ENCODE measurements around the gene ARID3C.

Gene ARID3C

GRCh38 chr9:34592895-34593601 lies 35.8 kb downstream of the ARID3C start:
- no peak for FAIRE-seq

GRCh38 chr9:34591917-34592866 lies 36.7 kb downstream of the ARID3C start:
- FAIRE-seq, result no peak

GRCh38 chr9:34591248-34591916 lies 37.5 kb downstream of the ARID3C start:
- FAIRE-seq, result no peak

- no peak for FAIRE-seq
These were observed 38.3 kb downstream of the ARID3C start for GRCh38 chr9:34590381-34591247.

GRCh38 chr9:34589636-34590380 lies 39.1 kb downstream of the ARID3C start, which contains the start of gene CNTFR:
Gene CNTFR (minus strand): TSS chr9:34589724. CDS start chr9:34568981, 20,743 bp downstream.
- no peak for FAIRE-seq

GRCh38 chr9:34588671-34589635 lies 39.9 kb downstream of the ARID3C start:
- no peak for FAIRE-seq

- FAIRE-seq, result no peak
These were observed 41.6 kb downstream of the ARID3C start for GRCh38 chr9:34587271-34587670.

- FAIRE-seq, result no peak
These were observed 42.8 kb downstream of the ARID3C start for GRCh38 chr9:34585946-34586669.

GRCh38 chr9:34584970-34585369 lies 43.9 kb downstream of the ARID3C start:
- no peak for FAIRE-seq

GRCh38 chr9:34582787-34583186 lies 46.1 kb downstream of the ARID3C start:
- no peak for FAIRE-seq

GRCh38 chr9:34581318-34581717 lies 47.5 kb downstream of the ARID3C start:
- FAIRE-seq, result no peak

- FAIRE-seq, result no peak
These were observed 48.5 kb downstream of the ARID3C start for GRCh38 chr9:34580358-34580757.

- FAIRE-seq, result no peak
These were observed 49.1 kb downstream of the ARID3C start for GRCh38 chr9:34579808-34580163.

GRCh38 chr9:34579104-34579807 lies 49.6 kb downstream of the ARID3C start:
- no peak for FAIRE-seq

- FAIRE-seq, result no peak
These were observed 50.4 kb downstream of the ARID3C start for GRCh38 chr9:34578241-34579103.

GRCh38 chr9:34577400-34578240 lies 51.2 kb downstream of the ARID3C start:
- no peak for FAIRE-seq

Measured in endometrium (tissue), 2 donors.